NCI-H748 treated with DMSO at 0.1 percent for 48 hours (cell line): ENCODE data around the gene GAS6.

Experiments
- DNase-seq: peaks from one replicate; lab custom pipeline; 2025; lab: John Stamatoyannopoulos, UW

The GAS6 gene

DNA sequence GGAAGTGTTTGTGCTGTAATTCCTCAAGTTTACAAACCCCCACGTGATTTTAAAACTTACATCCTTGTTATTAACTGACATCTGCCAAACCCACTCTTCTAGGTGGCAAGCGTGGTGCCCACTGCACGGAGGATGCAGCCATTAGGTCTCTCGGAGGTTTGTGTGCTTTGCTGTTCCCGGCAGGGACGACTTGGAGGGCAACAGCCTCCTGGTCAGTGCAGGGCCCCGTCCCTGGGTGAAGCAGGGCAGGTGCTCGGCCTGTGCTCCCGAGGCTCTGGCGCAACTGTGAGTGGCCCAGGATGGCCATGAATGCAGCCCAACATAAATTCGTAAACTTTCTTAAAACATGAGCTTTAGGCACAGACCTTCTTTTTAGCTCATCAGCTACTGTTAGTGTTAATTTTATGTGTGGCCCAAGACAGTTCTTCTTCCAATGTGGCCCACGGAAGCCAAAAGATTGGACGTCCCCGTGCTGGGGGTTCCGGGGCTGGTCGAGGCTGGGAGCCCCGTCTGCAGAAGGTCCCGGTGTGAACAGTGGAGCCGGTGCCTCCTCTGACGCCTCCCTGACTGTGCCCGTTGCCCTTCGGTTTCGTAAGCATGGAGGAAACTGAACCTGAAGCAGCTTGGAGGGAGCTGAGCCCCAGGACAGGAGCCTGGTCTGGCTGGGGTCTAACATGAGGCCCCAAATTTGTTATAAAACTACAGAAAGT is 11.9 kb downstream of the GAS6 start:
- no peak for DNase-seq

DNA sequence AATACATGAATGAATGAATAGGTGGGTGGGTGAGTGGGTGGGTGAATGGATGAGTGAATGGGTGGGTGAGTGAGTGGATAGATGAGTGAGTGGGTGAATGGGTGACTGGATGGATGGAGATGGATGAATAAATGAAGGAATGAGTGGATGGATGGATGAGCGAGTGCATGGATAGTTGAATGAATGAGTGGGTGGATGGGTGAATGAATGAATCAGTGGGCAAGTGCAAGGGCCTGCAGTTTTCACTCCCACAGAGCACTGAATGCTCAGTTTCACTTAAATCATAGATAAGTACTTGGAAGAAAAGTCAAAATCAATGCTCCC is 12.4 kb downstream of the GAS6 start:
- DNase-seq = no peak

DNA sequence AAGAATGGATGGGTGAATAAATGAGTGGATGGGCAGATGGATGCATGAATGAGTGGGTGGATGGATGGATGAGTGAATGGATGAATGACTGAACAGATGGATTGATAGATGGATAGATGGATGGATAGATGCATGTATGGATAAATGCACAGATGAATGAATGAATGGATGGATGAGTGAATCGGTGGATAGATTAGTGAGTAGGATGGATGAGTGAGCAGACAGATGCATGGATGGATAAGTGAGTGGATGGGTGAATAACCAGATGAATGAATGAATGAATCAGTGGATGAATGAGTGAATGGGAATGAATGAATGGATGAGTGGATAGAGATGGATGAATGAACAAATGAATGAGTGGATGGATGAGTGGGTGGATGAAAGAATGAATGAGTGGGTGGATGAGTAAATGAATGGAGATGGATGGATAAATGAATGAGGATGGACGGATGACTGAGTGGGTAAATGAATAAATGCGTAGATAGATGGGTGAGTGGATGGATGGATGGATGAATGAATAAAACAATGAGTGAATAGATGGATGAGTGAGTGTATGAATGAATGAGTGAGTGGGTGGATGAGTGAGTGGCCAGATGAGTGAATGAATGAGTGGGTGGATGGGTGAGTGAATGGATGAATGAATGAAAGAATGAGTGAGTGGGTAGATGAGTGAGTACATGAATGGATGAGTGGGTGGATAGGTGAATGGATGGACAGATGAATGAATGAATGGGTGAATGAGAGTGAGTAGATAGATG is 13.0 kb downstream of the GAS6 start:
- DNase-seq = no peak

DNA sequence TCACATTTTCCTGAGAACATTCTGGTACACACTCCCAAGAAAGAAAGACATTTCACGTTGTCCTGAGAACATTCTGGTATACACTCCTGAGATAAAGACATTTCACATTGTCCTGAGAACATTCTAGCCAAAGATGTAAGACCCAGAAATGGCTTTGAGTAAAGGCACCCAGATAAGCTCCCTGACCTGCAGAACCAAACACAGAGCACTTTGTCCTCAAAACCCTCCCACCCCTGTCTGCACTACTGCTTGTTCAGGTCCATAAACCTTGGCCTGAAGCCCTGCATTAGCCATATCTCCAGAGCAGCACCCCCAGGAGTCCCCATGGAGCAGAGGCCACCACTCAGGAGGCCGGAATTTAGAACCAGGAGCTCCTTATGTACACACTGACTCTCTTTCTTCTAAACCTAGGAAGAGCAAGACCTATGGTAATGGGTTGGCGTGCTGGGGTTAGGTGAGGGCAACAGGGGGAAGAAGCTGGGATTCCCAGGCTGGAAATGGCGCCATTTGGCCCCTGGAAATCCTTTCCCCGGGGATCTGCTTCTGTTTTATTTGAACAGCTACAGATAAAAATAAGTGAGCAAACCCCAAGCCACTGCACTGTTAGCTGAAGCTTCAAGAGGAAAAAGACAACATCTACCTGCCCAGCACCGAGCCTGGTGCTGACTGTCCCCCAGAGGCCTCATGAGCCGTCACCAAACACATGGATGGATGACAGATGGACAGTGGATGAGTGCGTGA is 13.7 kb downstream of the GAS6 start:
- DNase-seq = no peak

DNA sequence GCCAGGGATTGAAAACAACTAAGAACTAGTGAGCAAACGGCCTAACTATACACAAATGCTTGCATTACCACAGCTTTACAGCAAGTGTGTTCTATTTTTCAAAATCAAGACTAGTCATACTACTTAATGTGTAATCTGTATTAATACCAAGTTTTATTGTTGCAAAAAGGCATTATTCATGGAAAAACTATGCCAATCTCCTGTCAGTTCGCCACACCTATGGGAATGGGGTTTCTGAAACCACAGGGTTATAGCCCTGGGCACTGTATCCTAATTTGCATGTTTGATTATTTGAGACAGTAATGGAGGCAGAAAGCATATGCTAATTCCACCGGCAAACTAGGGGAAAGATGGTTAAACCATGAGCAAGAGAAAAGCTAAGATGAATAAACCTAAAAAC is 14.3 kb downstream of the GAS6 start:
- DNase-seq = no peak

DNA sequence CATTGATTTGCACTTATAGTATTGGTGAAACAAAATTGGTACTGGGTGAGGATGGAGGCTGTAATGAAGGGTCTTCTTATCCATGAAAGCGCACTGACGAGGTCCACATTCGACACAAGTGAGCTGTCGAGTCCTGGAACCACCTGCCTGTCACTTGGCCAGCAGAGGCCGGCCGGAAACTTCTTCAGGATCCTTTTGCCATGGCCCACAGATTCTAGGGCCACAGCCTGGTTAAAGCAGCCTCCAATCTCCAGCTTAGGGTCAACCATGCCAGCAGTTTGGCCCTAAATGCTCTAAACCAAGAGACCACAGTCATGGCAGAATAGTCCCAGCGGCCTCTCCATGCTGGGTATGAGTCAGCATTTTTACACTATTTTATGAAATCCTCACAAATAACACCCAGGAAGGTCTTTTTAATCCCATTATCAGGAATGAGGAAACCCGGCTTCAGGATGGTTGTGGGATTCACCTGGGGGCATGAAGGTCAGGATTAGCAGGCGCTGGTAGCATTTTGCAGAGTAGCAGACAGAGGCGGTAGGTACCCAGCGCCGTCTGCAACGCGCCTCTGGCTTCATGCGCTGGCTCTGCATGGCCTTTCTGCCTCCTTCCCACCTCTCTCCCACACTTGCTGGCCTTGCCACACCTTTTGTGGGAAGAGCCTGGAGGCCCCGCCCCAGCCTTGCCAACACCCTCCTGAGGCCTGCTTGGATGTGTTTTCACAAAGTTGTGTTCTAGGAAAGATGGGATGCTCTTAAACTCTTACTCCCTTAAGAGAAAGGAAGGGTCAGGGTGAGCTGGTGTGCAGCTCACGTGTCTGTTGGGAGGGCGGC is 15.2 kb downstream of the GAS6 start:
- DNase-seq = no peak

DNA sequence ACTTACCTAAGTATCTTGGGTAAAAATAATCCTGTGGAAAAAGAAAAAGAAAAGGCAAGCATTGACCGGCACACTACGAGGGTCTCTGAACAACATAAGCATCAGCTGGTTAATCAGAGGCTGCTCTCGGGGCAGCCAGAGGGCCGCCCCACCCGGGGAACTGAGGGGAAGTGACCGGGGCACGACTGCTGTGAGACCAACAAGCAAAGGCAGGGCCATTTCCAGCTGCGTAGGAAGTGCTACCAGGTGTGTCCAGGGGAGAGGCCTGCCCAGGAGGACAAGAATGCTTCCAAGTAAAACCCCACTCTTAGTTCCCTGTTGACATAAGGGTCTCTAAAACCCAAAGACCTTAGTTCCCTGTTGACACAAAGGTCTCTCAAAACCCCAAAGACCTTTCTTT is 15.9 kb downstream of the GAS6 start:
- DNase-seq = no peak

DNA sequence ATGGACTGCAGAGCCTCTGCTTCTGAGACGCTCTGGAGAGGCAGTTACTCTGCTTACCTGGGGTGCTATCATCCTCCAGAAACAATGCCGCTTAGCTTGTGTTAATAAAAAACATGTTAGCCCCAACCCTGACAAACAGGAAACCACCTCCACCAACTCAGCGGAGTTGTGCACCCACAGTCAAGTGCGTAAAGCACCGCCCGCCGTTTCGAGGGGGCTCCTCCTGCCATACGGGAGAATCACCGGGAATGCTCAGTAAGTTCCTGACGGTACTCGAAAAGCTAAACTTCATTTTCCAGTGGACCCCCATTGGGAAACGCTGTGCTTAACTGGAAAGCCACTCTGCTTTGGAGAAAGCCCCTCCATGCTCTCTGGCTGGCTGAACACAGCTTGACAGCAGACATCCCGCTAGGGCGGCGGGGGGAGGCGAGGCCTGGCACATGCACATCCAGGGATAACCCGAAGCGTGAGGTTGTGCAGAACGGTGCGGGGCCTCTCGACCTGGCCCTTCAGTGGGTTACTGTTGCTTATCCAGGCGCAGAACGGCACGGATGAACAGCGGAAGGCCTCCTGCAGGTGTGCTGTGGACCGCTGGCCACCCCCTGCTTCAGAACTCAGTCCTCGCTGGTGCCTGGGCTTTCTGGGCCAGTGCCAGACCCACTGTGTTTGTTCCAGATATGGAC is 17.1 kb downstream of the GAS6 start:
- no peak for DNase-seq

DNA sequence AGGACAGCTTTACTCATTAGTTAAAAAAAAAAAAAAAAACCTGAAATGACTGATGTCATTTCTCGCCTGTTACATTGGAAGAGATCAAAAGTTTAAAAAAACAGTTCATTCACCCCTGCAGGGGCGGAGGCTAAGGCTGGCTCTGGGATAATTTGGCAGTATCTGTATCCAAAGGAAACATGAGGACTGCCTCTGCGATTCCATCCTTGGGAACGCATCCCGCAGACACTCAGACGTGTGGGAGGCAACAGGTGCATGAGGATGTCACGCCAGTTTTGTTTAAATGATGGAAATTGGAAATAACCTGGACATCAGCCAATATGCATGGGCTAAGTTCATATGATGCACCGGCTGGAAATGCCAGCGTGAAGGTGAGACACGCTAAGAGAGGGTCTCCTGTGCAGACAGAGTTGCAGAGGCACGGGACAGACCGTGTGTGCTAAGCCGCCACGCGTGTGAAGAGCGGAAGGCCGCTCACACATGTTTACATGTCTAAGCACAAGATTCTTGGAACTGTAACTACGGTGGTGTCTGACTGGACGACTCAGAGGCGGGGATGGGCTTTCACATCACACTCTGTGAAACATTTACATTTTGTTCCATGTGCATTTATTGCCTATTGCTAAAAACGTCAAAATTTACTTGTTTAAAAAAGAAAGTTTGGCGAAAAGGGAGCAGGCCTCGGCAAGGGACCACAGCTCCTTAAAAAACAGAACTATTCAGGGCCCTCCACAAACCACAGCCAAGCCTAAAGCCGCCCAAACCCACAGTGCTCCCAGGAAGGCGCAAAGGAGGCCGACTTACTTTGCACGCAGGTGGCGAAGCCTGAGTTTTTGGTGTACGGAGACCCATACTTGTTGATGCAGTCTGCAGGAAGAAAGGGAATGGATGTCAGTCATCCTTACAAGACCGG is 17.9 kb downstream of the GAS6 start:
- DNase-seq = no peak

DNA sequence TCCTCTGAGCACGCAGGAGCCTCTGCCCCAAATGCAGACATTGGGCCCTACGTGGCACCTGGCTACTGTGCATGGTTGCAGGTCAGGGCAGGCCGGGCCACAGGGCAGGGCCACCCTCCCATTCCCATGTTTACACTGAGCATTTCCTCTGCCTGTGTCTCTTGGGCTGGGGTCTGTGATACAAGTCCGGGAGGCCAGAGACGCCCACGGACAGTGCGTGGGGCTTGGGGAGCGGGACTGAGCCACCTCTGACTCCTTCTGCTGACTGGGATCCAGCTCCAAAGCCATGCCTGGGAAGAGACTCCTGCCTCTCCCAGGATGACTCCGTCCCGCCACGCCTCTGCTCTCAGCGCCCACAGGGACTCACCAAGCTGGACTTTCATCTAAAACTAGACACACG is 18.8 kb downstream of the GAS6 start:
- no peak for DNase-seq

DNA sequence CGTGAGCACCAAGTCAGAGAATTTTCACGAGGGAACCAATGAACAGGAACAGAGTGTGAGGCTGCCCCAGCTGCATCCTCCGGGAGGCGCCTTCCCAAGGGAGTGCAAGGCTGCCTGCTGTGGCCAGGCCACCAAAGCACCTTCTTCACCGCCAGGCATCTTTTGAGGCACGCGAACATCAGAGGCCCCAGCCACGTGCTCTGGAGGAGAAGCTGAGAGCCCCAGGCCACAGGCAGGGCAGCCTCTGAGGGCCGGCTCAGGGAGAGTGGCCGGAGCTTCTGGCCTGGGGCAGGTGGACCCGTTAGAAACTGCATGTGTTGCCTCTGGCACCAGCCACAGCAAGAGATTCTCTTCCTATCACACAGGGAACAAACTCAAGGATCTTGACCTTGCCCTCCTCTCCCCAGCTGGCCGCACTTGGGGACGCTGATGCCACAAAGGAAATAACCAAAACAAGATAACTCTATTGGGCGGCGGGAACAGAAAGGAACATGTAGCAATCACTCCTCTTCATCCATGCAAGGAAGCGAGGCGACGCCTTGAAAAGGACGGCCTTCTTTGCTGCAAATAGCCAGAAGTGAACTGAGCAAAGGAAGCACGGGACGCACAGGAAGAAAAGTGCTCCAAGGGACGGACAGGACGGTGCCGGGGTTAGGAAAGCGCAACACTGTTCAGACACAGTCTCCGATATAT is 19.9 kb downstream of the GAS6 start:
- DNase-seq = no peak

DNA sequence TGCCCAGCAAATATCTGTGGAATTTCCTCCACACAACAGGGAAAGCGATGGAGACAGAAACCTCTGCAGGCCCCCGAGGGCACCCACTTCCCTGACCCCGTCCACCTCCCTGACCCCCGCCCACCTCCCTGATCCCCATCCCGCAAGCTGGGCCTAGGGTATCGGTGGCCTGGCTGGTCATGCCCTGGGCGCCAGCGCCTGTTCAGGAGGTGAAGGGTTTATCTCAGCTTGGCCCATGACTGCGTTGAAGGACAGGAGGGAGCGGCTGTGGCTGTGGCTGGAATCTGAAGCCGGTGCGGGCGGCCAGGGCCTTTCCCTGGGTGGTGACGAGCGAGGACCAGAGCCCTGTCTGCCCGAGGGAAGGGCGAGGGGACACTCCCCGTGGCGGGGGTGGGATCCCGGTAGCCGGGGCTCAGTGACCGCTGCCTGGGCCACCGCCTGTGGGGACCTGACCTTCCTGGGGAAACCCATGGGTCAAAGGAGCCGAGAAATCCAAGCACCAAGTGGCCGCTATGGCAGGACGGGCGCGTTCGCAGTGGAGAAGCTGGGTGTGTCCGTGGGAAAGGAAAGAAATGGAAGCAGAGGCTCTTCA is 20.7 kb downstream of the GAS6 start:
- no peak for DNase-seq

DNA sequence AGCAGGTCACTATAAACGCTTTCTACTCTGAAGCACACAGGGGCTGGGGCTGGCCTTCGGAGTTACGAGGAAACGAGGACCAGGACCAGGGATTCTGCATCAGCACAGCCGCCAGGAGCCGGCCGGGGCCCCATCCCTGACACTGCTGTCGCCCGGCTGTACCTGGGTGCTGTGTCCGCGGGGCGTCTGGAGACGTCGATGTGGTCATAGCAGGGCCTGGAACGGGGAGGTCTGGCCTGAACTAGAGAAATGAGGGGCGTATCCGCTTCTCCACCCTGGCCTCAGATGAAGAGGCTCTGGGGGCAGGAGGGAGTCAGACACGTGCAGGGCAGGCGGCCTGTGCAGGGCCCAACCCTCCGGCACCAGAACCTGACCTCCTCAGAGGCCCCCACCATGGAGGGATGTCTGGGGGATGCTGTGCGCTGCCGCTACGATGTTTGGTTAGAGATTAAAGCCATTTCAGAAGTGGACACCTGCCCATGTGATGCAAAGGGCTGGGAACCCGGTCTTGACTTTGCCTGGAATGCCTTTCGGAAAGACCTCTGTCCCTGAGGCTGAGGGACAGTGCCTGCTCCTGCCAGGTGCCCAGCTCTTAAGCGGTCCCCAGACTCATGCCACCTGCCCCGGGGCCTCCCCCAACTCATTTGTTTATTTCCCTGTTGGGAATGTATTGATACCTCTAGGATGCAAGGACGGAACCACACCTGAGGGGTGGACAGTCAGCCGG is 21.4 kb downstream of the GAS6 start:
- no peak for DNase-seq

DNA sequence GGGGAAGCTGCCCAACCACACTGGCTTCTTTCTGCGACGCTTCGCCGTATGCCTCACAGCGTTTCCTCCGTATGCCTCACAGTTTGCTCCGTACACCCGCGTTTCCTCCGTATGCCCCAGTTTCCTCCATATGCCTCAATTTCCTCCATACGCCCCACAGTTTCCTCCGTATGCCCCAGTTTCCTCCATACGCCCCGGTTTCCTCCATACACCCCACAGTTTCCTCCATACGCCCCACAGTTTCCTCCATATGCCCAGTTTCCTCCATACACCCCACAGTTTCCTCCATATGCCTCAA is 22.6 kb downstream of the GAS6 start:
- no peak for DNase-seq

DNA sequence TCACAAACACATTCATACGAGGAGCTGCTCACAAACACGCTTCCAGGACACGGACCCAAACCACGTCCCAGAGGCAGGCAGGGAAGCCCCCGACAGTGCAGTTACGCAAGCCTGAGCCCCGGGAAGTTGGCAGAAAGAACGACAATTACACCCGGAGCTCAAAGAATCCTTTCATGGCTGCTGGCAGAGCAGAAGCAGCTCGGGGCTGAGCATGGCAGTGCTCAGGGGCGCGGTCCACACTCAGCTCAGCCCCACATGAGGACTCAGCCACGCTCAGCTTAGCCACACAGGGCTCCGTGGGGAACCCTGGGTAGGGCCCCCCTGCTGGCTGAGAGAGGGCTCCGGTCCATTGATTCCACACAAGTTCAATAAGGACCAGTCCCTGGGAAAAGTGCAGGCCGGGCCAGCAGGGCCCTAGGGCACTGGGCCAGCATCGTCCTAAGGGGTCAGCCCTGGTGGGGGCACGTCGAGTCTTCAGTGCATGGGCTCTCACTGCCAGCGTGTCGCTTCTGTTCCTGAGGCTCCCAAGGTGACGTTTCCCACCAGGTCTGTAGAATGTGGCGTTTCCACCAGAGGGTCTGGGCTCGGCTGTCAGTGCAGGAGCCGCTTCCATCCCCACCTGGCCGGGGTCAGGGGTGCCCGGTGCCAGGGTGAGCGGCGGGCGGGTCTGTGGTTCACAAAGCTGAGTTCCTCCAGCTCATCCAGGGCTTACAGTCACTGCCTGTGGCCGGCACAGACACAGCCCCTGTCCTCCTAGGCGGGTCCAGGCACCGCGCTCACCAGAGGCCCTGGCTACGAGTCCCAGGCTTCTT is 23.1 kb downstream of the GAS6 start:
- no peak for DNase-seq

DNA sequence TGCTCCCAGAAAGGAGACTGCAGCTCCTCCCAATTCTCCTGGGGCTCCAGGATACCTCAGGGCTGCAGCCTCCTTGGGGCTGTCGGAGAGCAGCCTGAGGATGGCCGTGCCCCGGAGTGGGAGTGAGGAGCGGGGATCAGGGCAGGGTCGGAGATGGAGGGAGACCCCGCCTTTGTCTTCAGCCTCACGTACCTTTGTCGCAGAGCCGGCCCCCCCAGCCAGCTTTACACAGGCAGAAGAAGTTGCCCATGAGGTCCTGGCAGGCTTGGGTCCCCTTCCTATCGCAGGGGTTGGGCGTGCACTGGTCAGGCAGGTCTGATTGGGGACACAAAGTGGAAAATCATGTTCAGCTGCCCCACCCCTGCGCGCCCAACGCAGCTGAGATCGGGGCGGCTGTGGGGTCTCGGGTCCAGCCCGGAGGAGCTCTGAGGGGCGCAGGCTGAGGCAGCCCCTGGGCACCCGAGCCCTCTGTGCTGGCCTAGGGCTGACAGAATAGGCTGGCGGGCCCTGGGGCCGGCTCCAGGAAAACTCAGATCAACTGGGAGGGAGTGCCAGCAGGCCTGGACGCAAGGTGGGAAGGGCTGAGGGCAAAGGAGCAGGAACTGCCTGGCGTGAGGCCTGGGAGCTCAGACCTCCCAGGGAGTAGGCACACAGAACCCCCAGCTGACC is 24.2 kb downstream of the GAS6 start:
- DNase-seq = no peak

DNA sequence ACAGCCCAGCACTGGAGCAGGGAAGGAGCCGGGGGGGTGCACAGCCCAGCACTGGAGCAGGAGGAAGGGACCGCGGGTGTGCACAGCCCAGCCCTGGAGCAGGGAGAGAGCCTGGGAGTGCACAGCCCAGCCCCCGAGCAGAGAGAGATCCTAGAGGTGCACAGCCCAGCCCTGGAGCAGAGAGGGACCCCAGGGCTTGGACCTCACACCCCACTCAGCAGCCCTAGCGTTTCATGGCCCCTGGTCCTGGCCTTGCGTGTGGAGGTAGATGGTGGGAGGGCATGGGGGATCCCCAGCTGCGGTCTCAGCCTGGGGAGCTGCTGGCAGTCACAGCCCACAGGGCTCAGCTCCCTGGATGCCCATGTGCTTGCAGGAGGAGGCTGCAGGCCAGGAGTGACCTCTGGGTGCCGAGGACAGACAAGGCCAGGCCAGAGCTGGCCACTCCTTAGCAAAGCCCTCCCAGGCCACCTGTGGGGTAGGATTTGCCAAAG is 25.1 kb downstream of the GAS6 start:
- no peak for DNase-seq
